D721Med (cell line): ENCODE measurements around the gene RNF207.

Experiments
- DNase-seq: peaks from one replicate; pipeline ENCODE4 v3.0.0; 2011; ENCODE audit warnings: low spot score; ENCODE audit not compliant: insufficient read length
- FAIRE-seq: peaks from 2 replicates; lab custom pipeline; 2011; peaks lifted over from hg19 to GRCh38; lab: Jason Lieb, UNC
- TF ChIP-seq, protein P1 (sequence below): IDR thresholded peaks from 2 replicates; pipeline ENCODE4 v1.5.1; 2012; ENCODE audit warnings: mild to moderate bottlenecking, control low read depth; ENCODE audit not compliant: insufficient read depth; ENCODE audit errors: missing control alignments

Gene RNF207

GRCh38 chr1:6259491-6260362 is 53.8 kb downstream of the RNF207 start:
- TF ChIP-seq, protein P1, sequence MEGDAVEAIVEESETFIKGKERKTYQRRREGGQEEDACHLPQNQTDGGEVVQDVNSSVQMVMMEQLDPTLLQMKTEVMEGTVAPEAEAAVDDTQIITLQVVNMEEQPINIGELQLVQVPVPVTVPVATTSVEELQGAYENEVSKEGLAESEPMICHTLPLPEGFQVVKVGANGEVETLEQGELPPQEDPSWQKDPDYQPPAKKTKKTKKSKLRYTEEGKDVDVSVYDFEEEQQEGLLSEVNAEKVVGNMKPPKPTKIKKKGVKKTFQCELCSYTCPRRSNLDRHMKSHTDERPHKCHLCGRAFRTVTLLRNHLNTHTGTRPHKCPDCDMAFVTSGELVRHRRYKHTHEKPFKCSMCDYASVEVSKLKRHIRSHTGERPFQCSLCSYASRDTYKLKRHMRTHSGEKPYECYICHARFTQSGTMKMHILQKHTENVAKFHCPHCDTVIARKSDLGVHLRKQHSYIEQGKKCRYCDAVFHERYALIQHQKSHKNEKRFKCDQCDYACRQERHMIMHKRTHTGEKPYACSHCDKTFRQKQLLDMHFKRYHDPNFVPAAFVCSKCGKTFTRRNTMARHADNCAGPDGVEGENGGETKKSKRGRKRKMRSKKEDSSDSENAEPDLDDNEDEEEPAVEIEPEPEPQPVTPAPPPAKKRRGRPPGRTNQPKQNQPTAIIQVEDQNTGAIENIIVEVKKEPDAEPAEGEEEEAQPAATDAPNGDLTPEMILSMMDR = no peak
- FAIRE-seq = no peak
- DNase-seq = no peak

GRCh38 chr1:6260433-6260934 is 54.6 kb downstream of the RNF207 start:
- FAIRE-seq = no peak
- TF ChIP-seq, protein P1 = no peak
- no peak for DNase-seq

- no peak for DNase-seq
- no peak for FAIRE-seq
- TF ChIP-seq, protein P1 = no peak
Observed at GRCh38 chr1:6260961-6261614, 55.2 kb downstream of the RNF207 start, which contains the start of gene GPR153. TSS of gene GPR153 (minus strand) at chr1:6261098. CDS start at chr1:6254905, 6,193 bp downstream.

- FAIRE-seq (no peak), DNase-seq (no peak)
- TF ChIP-seq, protein P1 = no peak
Observed at GRCh38 chr1:6261615-6261995, 55.7 kb downstream of the RNF207 start.

- FAIRE-seq (no peak), DNase-seq (no peak)
Observed at GRCh38 chr1:6262555-6263420, 56.9 kb downstream of the RNF207 start.

DNA sequence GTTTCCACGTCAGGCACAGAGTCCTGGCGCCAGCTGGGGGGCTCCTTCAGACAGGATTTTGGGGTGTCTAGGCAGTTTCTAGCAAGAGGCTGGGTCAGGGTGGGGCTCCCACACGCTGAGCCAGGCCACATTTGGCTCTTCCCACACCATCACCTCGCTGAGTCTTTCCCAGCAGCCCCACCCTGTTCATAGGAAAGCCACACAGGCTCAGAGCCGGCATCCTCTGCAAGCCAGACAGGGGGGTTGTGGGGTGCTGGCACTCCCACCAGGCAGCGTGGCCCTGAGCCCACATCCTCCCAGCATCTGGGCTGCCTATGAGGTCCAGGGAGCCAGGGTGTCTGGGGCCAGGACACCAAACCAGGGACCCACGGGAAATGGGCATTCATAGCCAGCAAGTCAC is 57.8 kb downstream of the RNF207 start:
- TF ChIP-seq, protein P1 = no peak
- FAIRE-seq (no peak), DNase-seq (no peak)

More at GRCh38 chr1:6262555-6263420, 56.9 kb downstream of the RNF207 start:
- TF ChIP-seq, protein P1 = no peak
